ENCODE measurements around the gene GAR1.

- TF ChIP-seq, protein P1, sequence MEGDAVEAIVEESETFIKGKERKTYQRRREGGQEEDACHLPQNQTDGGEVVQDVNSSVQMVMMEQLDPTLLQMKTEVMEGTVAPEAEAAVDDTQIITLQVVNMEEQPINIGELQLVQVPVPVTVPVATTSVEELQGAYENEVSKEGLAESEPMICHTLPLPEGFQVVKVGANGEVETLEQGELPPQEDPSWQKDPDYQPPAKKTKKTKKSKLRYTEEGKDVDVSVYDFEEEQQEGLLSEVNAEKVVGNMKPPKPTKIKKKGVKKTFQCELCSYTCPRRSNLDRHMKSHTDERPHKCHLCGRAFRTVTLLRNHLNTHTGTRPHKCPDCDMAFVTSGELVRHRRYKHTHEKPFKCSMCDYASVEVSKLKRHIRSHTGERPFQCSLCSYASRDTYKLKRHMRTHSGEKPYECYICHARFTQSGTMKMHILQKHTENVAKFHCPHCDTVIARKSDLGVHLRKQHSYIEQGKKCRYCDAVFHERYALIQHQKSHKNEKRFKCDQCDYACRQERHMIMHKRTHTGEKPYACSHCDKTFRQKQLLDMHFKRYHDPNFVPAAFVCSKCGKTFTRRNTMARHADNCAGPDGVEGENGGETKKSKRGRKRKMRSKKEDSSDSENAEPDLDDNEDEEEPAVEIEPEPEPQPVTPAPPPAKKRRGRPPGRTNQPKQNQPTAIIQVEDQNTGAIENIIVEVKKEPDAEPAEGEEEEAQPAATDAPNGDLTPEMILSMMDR (IDR thresholded peaks at IDR 0.05) = no peak
- no peak for TF ChIP-seq POLR2A (IDR thresholded peaks at IDR 0.05)
Measured at GRCh38 chr4:109848501-109848900, 32.9 kb downstream of the GAR1 start.

Measured in Peyer's patch (tissue), 4 donors.